ENCODE results near the gene TARS1.
A peak's percentile ranks its signal among the peaks of the same experiment; 100 is the strongest.
"Not testable (repeated sequence)": the region's sequence is repeated elsewhere in the genome, so short reads cannot be mapped to it uniquely, and the experiment has no call there.

Gene TARS1

GRCh38 chr5:33425314-33425713, 15.5 kb upstream of the TARS1 start:
- Mint-ChIP-seq H3K4me1 (ENCODE audit: low read depth) (no peaks in the 10 kb centered on the region), H3K27ac (no peak overlapping the region), H3K36me3 (ENCODE audit: low read depth) (no peaks in the 10 kb centered on the region), H3K4me3 (no peak overlapping the region), H3K27me3 (peaks cover 19% of the 10 kb centered on the region), H3K9me3 (no peaks in the 10 kb centered on the region)

- Mint-ChIP-seq H3K4me3 (no peak overlapping the region), H3K4me1 (ENCODE audit: low read depth) (peaks cover 6% of the 10 kb centered on the region), H3K9me3 (no peaks in the 10 kb centered on the region), H3K36me3 (ENCODE audit: low read depth) (no peaks in the 10 kb centered on the region), H3K27ac (no peak overlapping the region), H3K27me3 (peaks cover 11% of the 10 kb centered on the region)
Measured at GRCh38 chr5:33430983-33431382, 9.8 kb upstream of the TARS1 start.

- Mint-ChIP-seq H3K36me3 (ENCODE audit: low read depth) (no peaks in the 10 kb centered on the region), H3K9me3 (no peaks in the 10 kb centered on the region), H3K27me3 (peaks cover 1% of the 10 kb centered on the region), H3K4me1 (ENCODE audit: low read depth) (peaks cover 9% of the 10 kb centered on the region), H3K27ac (no peak overlapping the region), H3K4me3 (no peak overlapping the region)
Measured at GRCh38 chr5:33432656-33433055, 8.1 kb upstream of the TARS1 start.

- H3K27me3 Mint-ChIP-seq: no peaks in the 10 kb centered on the region
Measured at GRCh38 chr5:33433303-33434240, 7.2 kb upstream of the TARS1 start.

DNA sequence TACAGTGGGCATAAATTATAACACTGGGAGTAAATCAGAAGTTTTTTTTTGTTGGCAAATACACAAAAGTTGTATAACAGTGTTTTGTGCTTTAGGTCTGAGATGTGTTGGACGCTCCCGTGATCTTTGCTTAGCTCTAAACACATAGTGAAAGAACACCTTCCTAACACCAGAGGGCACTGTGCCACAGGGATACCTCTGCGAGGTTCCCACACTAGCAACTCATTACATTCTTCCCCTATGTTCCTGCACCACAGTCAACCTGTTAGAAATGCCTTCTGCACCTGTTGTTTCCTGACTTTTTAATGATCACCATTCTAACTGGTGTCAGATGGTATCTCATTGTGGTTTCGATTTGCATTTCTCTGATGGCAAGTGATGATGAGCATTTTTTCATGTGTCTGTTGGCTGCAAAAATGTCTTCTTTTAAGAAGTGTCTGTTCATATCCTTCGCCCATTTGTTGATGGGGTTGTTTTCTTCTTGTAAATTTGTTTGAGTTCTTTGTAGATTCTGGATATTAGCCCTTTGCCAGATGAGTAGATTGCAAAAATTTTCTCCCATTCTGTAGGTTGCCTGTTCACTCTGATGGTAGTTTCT, 4.8 kb upstream of the TARS1 start:
- H3K4me1 Mint-ChIP-seq (ENCODE audit: low read depth): peaks cover 12% of the 10 kb centered on the region
- H3K36me3 Mint-ChIP-seq (ENCODE audit: low read depth); H3K27ac Mint-ChIP-seq; H3K27me3 Mint-ChIP-seq; H3K9me3 Mint-ChIP-seq; H3K4me3 Mint-ChIP-seq: not testable (repeated sequence)

More at GRCh38 chr5:33433303-33434240, 7.2 kb upstream of the TARS1 start:
- Mint-ChIP-seq H3K36me3 (ENCODE audit: low read depth) (no peaks in the 10 kb centered on the region), H3K4me3 (no peak overlapping the region), H3K4me1 (ENCODE audit: low read depth) (peaks cover 9% of the 10 kb centered on the region), H3K27ac (no peak overlapping the region), H3K9me3 (no peaks in the 10 kb centered on the region)

DNA sequence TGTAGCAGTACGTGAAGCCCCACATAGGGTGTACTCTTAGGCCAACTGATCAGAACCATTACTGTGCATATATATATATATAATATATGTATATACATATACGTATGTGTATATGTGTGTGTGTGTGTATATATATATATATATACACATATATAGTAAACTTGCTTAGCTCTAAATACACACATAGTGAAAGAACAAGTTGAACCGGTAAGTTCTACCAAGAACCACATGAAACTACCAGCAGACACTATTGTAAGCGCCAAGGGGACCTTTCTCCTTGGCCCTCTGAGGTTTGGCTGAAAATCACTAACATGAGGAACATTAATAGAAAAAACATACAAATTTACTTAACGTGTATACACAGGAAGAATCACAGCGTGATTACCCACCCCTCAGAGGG, 1.8 kb upstream of the TARS1 start:
- H3K36me3 Mint-ChIP-seq (ENCODE audit: low read depth): peaks cover 9% of the 10 kb centered on the region
- H3K4me1 Mint-ChIP-seq (ENCODE audit: low read depth): peaks cover 28% of the 10 kb centered on the region
- H3K4me3 Mint-ChIP-seq: peak overlapping the region; percentile 40
- H3K9me3 Mint-ChIP-seq: no peaks in the 10 kb centered on the region
- no peak overlapping the region for H3K27ac Mint-ChIP-seq
- no peaks in the 10 kb centered on the region for H3K27me3 Mint-ChIP-seq

DNA sequence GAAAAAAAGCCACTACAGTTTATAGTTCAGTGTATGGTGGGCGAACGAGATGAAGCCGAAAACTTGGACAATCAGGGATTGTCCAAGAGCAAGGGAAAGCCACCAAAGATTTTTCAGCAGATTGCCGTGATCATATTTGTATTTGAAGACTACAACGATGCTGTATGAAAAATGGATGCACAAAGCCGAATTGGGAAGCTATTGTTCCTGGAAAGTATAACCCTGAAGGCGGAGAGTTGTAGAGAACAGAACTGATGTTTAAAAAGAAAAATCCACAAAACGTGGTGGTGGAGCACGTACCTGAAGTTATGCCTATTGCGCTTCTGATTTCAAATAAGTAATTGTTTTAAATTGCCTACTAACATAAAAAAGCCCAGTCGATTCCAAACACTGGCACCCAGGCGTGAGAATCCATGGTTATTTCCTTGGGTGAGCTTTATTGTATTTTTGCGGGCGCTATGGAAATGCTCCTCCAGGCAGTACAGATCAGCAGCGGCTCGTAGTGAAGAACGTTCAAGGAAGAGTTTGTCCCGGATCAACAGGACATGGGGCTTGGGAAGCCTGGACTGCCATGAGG, 772 bp upstream of the TARS1 start:
- Mint-ChIP-seq H3K4me3 (no peak overlapping the region), H3K27ac (no peak overlapping the region), H3K36me3 (ENCODE audit: low read depth) (peaks cover 16% of the 10 kb centered on the region), H3K9me3 (no peaks in the 10 kb centered on the region), H3K4me1 (ENCODE audit: low read depth) (peaks cover 36% of the 10 kb centered on the region), H3K27me3 (no peaks in the 10 kb centered on the region)

- H3K4me1 Mint-ChIP-seq (ENCODE audit: low read depth): peaks cover 39% of the 10 kb centered on the region
- H3K27me3 Mint-ChIP-seq: no peaks in the 10 kb centered on the region
- H3K36me3 Mint-ChIP-seq (ENCODE audit: low read depth): peaks cover 31% of the 10 kb centered on the region
- no peak overlapping the region for H3K4me3 Mint-ChIP-seq
- H3K27ac Mint-ChIP-seq: no peak overlapping the region
- H3K9me3 Mint-ChIP-seq: no peaks in the 10 kb centered on the region
Measured at GRCh38 chr5:33441241-33442177, 744 bp downstream of the TARS1 start.

GRCh38 chr5:33444542-33444941, 3.8 kb downstream of the TARS1 start:
- H3K4me3 Mint-ChIP-seq: no peak overlapping the region
- peaks cover 58% of the 10 kb centered on the region for H3K36me3 Mint-ChIP-seq (ENCODE audit: low read depth)
- H3K27ac Mint-ChIP-seq: peak overlapping the region; percentile 36

GRCh38 chr5:33445798-33446197, 5.0 kb downstream of the TARS1 start:
- Mint-ChIP-seq H3K9me3 (no peaks in the 10 kb centered on the region), H3K4me3 (no peak overlapping the region), H3K27me3 (no peaks in the 10 kb centered on the region), H3K36me3 (ENCODE audit: low read depth) (peaks cover 71% of the 10 kb centered on the region), H3K4me1 (ENCODE audit: low read depth) (peaks cover 48% of the 10 kb centered on the region), H3K27ac (no peak overlapping the region)

More at GRCh38 chr5:33444542-33444941, 3.8 kb downstream of the TARS1 start:
- Mint-ChIP-seq H3K27me3 (no peaks in the 10 kb centered on the region), H3K4me1 (ENCODE audit: low read depth) (peaks cover 48% of the 10 kb centered on the region), H3K9me3 (no peaks in the 10 kb centered on the region)

- peaks cover 84% of the 10 kb centered on the region for H3K36me3 Mint-ChIP-seq (ENCODE audit: low read depth)
- H3K4me1 Mint-ChIP-seq (ENCODE audit: low read depth): peaks cover 41% of the 10 kb centered on the region
- no peaks in the 10 kb centered on the region for H3K27me3 Mint-ChIP-seq
- H3K27ac Mint-ChIP-seq: no peak overlapping the region
- H3K9me3 Mint-ChIP-seq: no peaks in the 10 kb centered on the region
- no peak overlapping the region for H3K4me3 Mint-ChIP-seq
Measured at GRCh38 chr5:33448118-33448517, 7.4 kb downstream of the TARS1 start.

- H3K27ac Mint-ChIP-seq: no peak overlapping the region
- H3K4me1 Mint-ChIP-seq (ENCODE audit: low read depth): peaks cover 5% of the 10 kb centered on the region
- no peak overlapping the region for H3K4me3 Mint-ChIP-seq
- H3K36me3 Mint-ChIP-seq (ENCODE audit: low read depth): peaks cover 91% of the 10 kb centered on the region
- no peaks in the 10 kb centered on the region for H3K27me3 Mint-ChIP-seq
- no peaks in the 10 kb centered on the region for H3K9me3 Mint-ChIP-seq
Measured at GRCh38 chr5:33457126-33457525, 16.4 kb downstream of the TARS1 start.

DNA sequence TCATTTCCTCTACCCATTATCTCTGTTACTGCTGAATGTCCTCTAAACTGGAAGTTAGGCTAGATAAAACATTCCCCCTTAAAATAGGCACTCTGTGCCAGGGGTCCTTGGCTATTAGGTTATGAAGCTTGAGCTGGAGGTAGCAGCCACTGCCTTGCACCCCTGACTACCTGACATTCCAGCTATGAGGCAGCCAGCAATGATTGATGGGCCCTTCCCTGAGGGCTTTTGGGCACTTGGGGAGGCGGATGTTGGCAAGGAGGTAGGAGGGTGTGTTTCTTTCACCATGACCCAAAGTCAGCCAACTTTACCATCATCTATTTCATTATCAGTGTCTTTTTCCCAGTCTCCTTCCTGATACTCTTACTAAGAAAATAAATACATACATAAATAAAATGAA, 17.1 kb downstream of the TARS1 start:
- H3K27ac Mint-ChIP-seq: no peak overlapping the region
- H3K4me1 Mint-ChIP-seq (ENCODE audit: low read depth): peaks cover 5% of the 10 kb centered on the region
- no peaks in the 10 kb centered on the region for H3K27me3 Mint-ChIP-seq
- no peaks in the 10 kb centered on the region for H3K9me3 Mint-ChIP-seq
- H3K36me3 Mint-ChIP-seq (ENCODE audit: low read depth): peaks cover 91% of the 10 kb centered on the region
- no peak overlapping the region for H3K4me3 Mint-ChIP-seq

DNA sequence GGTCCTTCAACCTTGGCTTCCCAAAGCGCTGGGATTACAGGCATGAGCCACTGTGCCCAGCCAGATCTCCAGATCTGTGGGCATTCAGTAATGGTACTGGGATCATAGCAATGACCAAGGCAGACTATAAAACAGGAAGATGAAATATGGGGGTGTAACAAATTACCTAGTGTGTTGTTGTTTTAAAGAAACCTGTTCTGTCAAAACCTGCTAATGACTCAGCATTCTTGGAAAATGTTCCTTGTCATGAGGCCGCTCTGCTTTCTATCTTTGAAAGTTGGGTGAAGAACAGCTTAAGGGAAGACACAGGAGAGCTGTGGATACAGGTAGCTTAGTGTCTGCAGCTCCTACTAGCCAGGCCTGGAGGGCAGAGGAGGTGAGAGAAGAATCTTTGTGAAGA, 19.4 kb downstream of the TARS1 start:
- Mint-ChIP-seq H3K4me1 (ENCODE audit: low read depth) (peaks cover 5% of the 10 kb centered on the region), H3K9me3 (no peaks in the 10 kb centered on the region), H3K27me3 (no peaks in the 10 kb centered on the region), H3K27ac (peak overlapping the region; percentile 47), H3K4me3 (no peak overlapping the region), H3K36me3 (ENCODE audit: low read depth) (peaks cover 91% of the 10 kb centered on the region)

Measured in stimulated activated naive CD8-positive, alpha-beta T cell treated with anti-CD3 and anti-CD28 coated beads, Interleukin-15, Interleukin-2, amounts not matched to agents 100 ng/mL and 50 ng/mL, for 24 hours (primary cell).